HG03439 (cell line): Measurements from ENCODE around the gene DAGLA.
"Not testable (repeated sequence)": the region's sequence is repeated elsewhere in the genome, so short reads cannot be mapped to it uniquely, and the experiment has no call there.

Experiments used
- ATAC-seq: cut with Tn5 transposase; IDR thresholded peaks from one replicate; pipeline ENCODE4 v1.9.1; 2021; ENCODE audit warnings: mild to moderate bottlenecking, moderate library complexity; ENCODE audit not compliant: unreplicated experiment

Gene DAGLA

DNA sequence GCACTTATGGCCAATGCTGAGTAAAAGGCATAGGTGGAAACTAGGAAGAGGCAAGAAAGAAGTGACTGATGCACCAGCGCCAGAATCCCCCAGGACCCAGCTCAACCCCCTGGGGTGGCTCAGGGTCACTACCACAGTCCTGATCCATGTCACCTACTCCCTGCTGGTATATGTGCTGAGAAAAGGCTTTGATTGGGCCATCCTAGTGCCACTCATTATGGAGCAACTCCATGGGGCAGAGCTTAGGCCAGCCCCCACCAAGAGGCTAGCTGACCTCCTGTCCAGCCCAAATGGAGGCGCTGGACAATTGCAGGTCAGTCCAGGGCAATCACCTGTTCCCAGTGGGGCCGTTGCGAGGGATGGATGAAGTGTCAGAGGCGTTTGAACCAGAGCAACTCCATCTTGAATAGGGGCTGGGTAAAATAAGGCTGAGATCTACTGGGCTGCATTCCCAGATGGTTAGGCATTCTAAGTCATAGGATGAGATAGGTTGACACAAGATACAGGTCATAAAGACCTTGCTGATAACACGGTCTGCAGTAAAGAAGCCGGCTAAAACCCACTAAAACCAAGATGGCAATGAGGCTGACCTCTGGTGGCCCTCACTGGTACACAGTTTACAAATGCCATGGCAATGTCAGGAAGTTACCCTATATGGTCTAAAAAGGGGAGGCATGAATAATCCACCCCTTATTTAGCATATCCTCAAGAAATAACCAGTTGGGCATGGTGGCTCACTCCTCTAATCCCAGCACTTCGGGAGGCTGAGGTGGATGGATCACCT, 20.6 kb upstream of the DAGLA start:
- no peak for ATAC-seq

DNA sequence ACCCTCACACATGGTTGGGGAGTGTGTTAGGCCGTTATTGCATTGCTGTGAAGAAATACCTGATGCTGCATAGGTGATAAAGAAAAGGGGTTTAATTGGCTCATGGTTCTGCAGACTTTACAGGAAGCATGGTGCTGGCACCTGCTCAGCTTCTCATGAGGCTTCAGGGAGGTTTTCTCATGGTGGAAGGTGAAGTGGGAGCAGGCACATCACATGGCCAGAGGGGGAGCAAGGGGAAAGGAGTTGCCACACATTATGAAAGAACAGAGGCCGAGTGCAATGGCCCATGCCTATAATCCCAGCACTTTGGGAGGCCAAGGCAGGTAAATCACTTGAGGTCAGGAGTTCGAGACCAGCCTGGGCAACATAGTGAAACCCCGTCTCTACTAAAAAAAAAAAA, 19.2 kb upstream of the DAGLA start:
- ATAC-seq = not testable (repeated sequence)

DNA sequence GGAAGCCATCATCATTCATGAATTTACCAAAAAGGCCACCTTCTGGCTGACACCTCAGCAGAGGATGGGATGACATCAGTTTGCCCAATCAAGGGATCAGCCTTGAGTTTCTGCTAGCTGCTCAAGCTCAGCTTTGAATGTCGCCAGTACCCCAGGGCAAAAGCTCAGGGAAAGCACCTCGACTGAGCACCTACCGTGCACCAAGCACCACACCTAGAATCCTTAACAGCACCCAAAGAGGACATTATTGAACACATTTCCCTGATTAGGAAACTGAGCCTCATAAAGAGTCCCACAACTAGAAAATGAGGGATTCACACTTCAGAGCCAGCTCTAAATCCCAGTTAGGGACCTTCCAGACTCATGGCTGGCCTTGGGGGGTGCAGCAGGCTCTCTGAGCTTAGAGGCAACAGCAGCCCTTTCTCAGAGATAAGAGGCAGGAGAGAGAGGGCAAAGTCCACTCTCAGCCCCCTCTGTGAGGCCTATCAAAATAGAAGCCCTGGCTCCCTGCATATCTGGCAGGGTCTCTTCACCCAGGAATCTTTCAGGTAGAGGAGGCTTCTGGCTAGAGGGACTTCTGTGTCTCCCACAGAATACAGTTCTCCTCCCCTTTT, 13.4 kb upstream of the DAGLA start:
- no peak for ATAC-seq

DNA sequence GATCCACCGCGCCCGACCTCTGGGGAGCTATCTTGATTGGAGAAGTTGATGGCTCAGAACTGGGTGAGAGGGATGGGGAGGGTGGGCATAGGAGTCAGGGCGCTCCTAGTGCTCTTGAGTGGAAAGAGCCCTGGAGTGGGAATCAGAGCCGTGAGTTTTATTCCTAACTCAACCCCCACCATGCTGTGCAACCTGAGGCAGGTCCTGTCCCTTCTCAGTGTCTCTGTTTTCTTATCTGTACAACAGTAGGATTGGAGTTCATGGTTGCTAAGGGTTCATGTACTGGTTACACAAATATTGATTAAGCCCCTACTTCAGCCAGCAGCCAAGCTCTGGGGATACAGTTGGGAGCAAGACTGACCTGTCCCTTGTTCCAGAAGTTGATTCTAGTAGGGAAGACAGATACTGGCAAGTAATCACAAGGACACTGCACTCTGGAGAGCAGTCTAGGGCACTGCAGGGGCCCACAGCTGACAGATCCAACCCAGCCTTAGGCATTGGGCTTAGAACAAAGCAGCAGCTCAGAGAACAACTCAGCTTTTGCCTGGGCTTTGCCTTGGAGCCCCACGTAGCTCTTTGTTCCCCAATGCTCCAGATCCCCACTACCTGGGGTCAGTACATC, 12.4 kb upstream of the DAGLA start:
- ATAC-seq = no peak

DNA sequence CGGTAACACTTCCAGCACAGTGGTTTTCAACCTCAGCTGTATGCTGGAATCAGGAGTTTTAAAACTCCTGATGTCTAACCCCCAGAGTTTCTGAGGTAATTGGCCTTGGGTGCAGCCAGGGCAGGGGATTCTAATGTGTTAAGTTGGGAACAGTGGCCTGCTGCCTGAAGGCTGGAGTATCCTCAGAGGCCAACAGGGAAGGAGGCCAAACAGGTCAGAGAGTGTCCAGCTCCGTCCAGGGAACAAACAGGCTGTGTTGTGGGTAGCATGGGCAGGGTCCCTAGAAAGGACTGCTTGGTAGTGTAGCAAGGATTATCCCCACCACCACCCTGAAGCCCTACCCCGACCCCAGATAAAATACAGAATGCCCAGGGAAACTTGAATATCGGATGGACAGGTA, 10.8 kb upstream of the DAGLA start:
- ATAC-seq = no peak

GRCh38 chr11:61670626-61671025, 9.6 kb upstream of the DAGLA start:
- ATAC-seq = no peak

GRCh38 chr11:61671527-61671926, 8.7 kb upstream of the DAGLA start:
- ATAC-seq = no peak

GRCh38 chr11:61673946-61674467, 6.2 kb upstream of the DAGLA start:
- ATAC-seq = not testable (repeated sequence)

DNA sequence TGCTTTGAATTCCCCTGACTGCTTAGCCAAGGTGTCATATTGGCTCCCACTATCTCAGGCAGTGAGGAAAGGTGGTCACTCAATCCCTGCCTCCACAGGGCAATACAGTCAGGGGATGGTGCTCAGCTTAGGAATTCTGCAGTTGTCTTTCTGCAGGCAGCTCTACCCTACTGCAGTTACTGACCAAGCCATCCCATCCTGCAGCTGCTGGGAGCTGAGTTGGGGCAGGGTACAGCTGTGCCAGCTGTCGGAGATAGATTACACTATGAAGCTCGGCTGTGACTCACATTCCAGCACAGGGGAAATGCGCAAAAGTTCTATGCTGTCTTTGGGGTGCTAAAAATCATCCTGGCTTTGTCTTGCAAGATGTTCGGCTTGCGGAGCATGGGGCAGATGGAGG, 4.4 kb upstream of the DAGLA start:
- ATAC-seq = no peak

- ATAC-seq = no peak
Measured at GRCh38 chr11:61679296-61679695, 895 bp upstream of the DAGLA start.

GRCh38 chr11:61680622-61681221, 531 bp downstream of the DAGLA start:
- ATAC-seq = no peak

GRCh38 chr11:61682093-61682732, 2.0 kb downstream of the DAGLA start:
- ATAC-seq = no peak

GRCh38 chr11:61682906-61683675, 2.9 kb downstream of the DAGLA start:
- no peak for ATAC-seq

- ATAC-seq = no peak
Measured at GRCh38 chr11:61683961-61684869, 4.0 kb downstream of the DAGLA start.

DNA sequence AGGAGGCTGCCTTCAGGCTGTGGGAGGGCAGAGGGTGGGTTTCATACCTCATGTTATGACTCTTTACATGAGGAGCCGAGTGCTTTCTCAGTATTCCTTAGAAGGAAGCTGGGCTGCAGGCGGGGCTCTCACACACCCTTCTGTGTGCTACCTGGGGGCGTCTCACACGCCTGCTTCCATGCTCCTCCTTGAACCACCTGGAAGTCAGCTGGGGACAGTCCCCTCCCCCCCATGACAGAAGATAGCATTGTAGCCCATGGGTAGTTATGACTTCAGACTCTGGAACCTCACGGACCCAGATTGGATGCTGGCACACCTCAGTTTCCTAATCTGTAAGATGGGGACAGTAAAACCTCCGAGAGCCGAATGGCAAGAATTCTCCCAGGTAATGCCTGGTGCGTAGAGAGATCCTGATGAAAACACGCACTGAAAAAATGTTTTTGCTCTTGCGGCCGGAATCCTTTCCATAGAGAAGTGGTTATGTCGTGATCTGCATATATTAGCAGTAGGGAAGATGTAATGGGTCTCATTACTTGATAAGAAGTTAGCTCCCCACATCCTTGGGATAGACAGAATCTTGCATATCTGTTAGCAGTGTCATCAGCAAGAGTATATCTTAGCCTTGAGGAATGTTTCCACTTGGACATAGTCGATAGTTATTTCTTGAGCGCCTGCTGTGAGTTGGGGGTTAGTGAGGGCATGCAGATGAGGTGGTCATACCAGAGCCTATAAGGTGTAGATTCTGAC, 4.9 kb downstream of the DAGLA start:
- no peak for ATAC-seq

- no peak for ATAC-seq
Measured at GRCh38 chr11:61685617-61685967, 5.4 kb downstream of the DAGLA start.

DNA sequence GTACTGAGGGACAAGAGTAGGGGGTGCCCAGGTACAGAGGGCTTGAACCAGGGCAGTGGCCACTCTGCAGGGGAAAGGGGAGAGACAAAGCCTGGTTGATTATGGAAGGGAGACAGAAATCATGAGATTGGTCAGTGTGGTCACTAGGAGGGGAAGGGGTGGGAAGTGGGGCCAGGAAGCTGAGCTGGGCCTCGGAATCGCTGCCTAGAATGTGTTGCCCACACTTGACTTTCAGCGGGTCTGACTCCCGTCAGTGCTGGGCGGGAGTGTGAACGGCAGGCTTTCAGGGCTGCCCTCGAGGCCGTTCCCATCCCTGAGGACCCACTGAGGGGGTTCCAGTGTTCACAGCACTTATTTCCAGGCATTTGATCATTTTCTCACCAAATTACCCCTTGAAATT, 5.9 kb downstream of the DAGLA start:
- no peak for ATAC-seq

DNA sequence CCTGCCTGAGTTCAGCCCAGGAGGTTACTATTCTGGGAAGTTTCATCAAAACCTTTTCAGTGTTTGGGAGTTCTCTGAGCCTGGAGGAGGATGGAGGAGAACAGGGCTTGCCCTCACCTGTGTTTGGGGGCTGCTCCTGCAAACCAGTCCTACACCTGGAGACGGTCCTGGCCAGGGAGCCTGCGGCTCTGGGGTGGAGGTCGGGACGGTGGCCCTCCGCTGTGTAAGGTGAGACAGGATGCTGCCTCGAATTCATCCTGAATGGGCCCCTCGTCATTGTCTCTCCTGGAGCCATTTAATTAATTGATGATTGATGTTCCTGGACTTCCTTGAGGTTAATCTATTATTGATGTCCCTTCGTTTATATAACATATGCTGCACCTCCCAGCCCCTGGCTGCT, 6.3 kb downstream of the DAGLA start:
- ATAC-seq = no peak

- no peak for ATAC-seq
Measured at GRCh38 chr11:61687420-61687819, 7.2 kb downstream of the DAGLA start.
